Stimulated activated effector memory CD8-positive, alpha-beta T cell treated with anti-CD3 and anti-CD28 coated beads, Interleukin-12 subunit alpha, Interleukin-12 subunit beta, amount 100 ng/mL, for 72 hours (primary cell): Measurements from ENCODE around the gene EMP2.

Experiments used
- ATAC-seq: fragments of 150-1000 bp; cut with Tn5 transposase; 2 replicates; pipeline ENCODE4 v1.10.0; 2021
- DNase-seq, 2 donors: peaks; one replicate each; pipeline ENCODE4 v3.0.0; 2021 to 2022; ENCODE audit warnings: low spot score in 2 of 2
- H3K27ac Mint-ChIP-seq: one replicate; pipeline ENCODE4 v1.8.0; 2022; ENCODE audit warnings: mild to moderate bottlenecking, mixed read lengths
- H3K36me3 Mint-ChIP-seq: one replicate; pipeline ENCODE4 v1.8.0; 2022; ENCODE audit warnings: mild to moderate bottlenecking, mixed read lengths
- H3K4me1 Mint-ChIP-seq: one replicate; pipeline ENCODE4 v1.8.0; 2022; ENCODE audit warnings: mixed read lengths
- H3K4me3 Mint-ChIP-seq: one replicate; pipeline ENCODE4 v1.8.0; 2022; ENCODE audit warnings: mild to moderate bottlenecking, mixed read lengths
- H3K9me3 Mint-ChIP-seq: one replicate; pipeline ENCODE4 v1.8.0; 2022; ENCODE audit warnings: mixed read lengths

The EMP2 gene

DNA sequence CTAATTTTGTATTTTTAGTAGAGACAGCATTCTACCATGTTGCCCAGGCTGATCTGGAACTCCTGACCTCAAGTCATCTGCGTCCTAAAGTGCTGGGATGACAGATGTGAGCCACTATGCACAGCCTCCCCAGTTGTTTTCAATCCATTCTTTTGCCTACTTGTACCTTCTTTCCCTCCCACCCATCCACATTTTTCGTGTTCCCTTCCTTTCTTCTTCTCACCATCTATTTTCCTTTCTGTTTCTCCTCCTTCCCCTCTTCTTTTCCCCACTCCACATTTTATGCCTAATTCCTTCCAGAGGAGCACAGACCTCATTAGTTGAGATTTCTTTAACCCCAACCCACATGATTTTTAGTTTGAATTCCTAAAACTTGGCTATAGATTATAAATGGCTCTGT, 100.2 kb downstream of the EMP2 start:
- no peak overlapping the region for H3K4me3 Mint-ChIP-seq
- no peaks in the 10 kb centered on the region for H3K4me1 Mint-ChIP-seq
- peaks cover 38% of the 10 kb centered on the region for H3K36me3 Mint-ChIP-seq
- no peak for ATAC-seq
- DNase-seq: no peak
- peaks cover 5% of the 10 kb centered on the region for H3K9me3 Mint-ChIP-seq
- no peak overlapping the region for H3K27ac Mint-ChIP-seq
